Subcutaneous adipose tissue (tissue), 4 donors: ENCODE results near the gene SH2D5. TPM values are rescaled to one million over a fixed set of nuclear protein-coding genes. Genes with fewer than 3 reads are reported as not detected.

Experiments used
- CTCF ChIP-seq: fragments of 450-650 bp; IDR thresholded peaks from one replicate; pipeline ENCODE4 v1.5.1; 2016; ENCODE audit warnings: low read depth, mild to moderate bottlenecking, control low read depth, antibody characterized with exemption, moderate library complexity
- total RNA-seq, 4 donors: library from RNA; depleted of rRNA; stranded (reverse); fragments of >200 nt; gene quantifications; one replicate each; pipeline ENCODE4 v1.1.0, GENCODE V29; 2016

Gene SH2D5
- total RNA-seq, 4 donors from 2014 or later, result not detected

GRCh38 chr1:20684651-20685050 lies 47.9 kb downstream of the SH2D5 start:
- TF ChIP-seq CTCF, result no peak

GRCh38 chr1:20684050-20684620 lies 48.4 kb downstream of the SH2D5 start:
- TF ChIP-seq CTCF, result no peak

- TF ChIP-seq CTCF, result no peak
These were observed 48.9 kb downstream of the SH2D5 start for GRCh38 chr1:20683614-20684013.

- TF ChIP-seq CTCF, result no peak
These were observed 49.8 kb downstream of the SH2D5 start for GRCh38 chr1:20682571-20683236.

GRCh38 chr1:20681999-20682398 lies 50.5 kb downstream of the SH2D5 start:
- TF ChIP-seq CTCF, result no peak

- no peak for TF ChIP-seq CTCF
These were observed 52.2 kb downstream of the SH2D5 start for GRCh38 chr1:20680269-20680668.

- no peak for TF ChIP-seq CTCF
These were observed 53.9 kb downstream of the SH2D5 start for GRCh38 chr1:20678599-20678998.
